Lower leg skin (tissue), 3 donors: Measurements from ENCODE around the gene IFT122.

Experiments
- POLR2A ChIP-seq, 2 donors: fragments of 450-650 bp; IDR thresholded peaks; one replicate each; pipeline ENCODE4 v1.6.1; 2016 to 2017; ENCODE audit warnings: antibody characterized with exemption in 2 of 2, mild to moderate bottlenecking in 1 of 2, moderate library complexity in 1 of 2
- TF ChIP-seq, protein P1 (sequence below), 3 donors: fragments of 450-650 bp; IDR thresholded peaks; one replicate each; pipeline ENCODE4 v1.5.1; 2016; ENCODE audit warnings: antibody characterized with exemption in 3 of 3, mild to moderate bottlenecking in 3 of 3, moderate library complexity in 2 of 3

DNA sequence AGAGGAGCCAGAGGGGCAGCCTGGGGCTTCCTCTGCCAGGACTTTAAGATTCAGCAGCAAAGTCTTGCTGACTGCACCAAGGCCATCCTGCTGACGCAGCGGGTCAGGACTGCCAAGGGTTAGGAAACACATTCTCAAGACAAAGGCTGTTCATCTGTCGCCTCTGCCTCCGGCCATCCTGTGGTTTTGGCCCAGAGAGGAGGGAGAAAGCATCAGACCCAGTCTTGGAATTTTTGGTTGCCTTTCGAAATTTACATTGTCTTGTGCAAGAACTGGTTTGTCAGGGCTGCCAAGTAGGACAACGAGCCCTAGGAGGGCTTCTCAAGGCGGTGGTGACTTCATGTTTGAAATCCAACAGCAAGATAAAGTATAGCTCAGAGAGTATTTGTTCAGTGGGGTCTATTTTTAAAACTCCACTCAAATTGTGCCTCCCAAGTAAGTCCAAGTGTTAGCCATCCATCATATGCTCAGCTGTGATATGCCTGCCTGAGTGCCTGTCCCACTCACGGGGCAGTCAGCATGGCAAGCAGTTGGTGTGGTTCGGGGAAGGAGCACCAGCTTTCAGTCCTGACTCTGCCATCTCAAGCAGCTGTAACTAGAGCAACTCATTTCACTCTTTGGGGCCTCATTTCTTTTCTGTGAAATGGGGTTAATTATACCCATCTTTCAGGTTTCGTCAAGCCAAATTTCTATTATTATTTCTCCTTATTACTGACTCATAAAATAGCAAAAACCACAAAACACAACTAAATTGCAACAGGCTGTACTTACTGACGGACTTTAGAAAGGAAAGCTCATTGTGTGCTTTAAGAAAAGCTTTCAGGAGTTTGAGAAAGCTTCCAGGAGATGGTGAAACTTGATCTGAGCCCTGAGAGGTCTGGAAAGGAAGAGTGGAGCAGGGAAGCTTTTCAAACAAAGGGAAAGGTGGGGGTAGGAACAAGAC, 46.0 kb downstream of the IFT122 start:
- TF ChIP-seq, protein P1, sequence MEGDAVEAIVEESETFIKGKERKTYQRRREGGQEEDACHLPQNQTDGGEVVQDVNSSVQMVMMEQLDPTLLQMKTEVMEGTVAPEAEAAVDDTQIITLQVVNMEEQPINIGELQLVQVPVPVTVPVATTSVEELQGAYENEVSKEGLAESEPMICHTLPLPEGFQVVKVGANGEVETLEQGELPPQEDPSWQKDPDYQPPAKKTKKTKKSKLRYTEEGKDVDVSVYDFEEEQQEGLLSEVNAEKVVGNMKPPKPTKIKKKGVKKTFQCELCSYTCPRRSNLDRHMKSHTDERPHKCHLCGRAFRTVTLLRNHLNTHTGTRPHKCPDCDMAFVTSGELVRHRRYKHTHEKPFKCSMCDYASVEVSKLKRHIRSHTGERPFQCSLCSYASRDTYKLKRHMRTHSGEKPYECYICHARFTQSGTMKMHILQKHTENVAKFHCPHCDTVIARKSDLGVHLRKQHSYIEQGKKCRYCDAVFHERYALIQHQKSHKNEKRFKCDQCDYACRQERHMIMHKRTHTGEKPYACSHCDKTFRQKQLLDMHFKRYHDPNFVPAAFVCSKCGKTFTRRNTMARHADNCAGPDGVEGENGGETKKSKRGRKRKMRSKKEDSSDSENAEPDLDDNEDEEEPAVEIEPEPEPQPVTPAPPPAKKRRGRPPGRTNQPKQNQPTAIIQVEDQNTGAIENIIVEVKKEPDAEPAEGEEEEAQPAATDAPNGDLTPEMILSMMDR (IDR thresholded peaks at IDR 0.05): no peak
- TF ChIP-seq POLR2A (IDR thresholded peaks at IDR 0.05): no peak
